NCI-H748 (cell line): Measurements from ENCODE around the gene HSF2.
"Not testable (repeated sequence)": the region's sequence is repeated elsewhere in the genome, so short reads cannot be mapped to it uniquely, and the experiment has no call there.

Experiments
- DNase-seq: peaks from one replicate; lab custom pipeline; 2025; ENCODE audit not compliant: unreplicated experiment; lab: John Stamatoyannopoulos, UW

The HSF2 gene

GRCh38 chr6:122449069-122449468 is 49.6 kb downstream of the HSF2 start:
- DNase-seq: no peak

GRCh38 chr6:122452509-122452908 is 53.1 kb downstream of the HSF2 start:
- DNase-seq: no peak

GRCh38 chr6:122454673-122455072 is 55.2 kb downstream of the HSF2 start:
- no peak for DNase-seq

GRCh38 chr6:122455116-122455515 is 55.7 kb downstream of the HSF2 start:
- DNase-seq: not testable (repeated sequence)

- no peak for DNase-seq
Measured at GRCh38 chr6:122458087-122458486, 58.6 kb downstream of the HSF2 start.

- DNase-seq: no peak
Measured at GRCh38 chr6:122459240-122459639, 59.8 kb downstream of the HSF2 start.

GRCh38 chr6:122459865-122460416 is 60.5 kb downstream of the HSF2 start:
- DNase-seq: not testable (repeated sequence)

- no peak for DNase-seq
Measured at GRCh38 chr6:122461885-122462284, 62.4 kb downstream of the HSF2 start.

GRCh38 chr6:122471107-122472021 is 71.9 kb downstream of the HSF2 start, which contains the start of gene SERINC1:
Gene SERINC1, minus strand, starts transcription at chr6:122471807. Its CDS starts 70 bp downstream, at chr6:122471737.
- DNase-seq: peak; percentile 95

- peak; percentile 59 for DNase-seq
Measured at GRCh38 chr6:122472022-122472340, 72.5 kb downstream of the HSF2 start.

GRCh38 chr6:122476131-122476530 is 76.7 kb downstream of the HSF2 start:
- peak; percentile 53 for DNase-seq

- no peak for DNase-seq
Measured at GRCh38 chr6:122482750-122483080, 83.3 kb downstream of the HSF2 start.
